ENCODE measurements around the gene PTPRT. TPM values are rescaled to one million over a fixed set of nuclear protein-coding genes. Genes with fewer than 3 reads are reported as not detected.

PTPRT gene
- total RNA-seq, 1 experiment from 2014 or later = not detected

DNA sequence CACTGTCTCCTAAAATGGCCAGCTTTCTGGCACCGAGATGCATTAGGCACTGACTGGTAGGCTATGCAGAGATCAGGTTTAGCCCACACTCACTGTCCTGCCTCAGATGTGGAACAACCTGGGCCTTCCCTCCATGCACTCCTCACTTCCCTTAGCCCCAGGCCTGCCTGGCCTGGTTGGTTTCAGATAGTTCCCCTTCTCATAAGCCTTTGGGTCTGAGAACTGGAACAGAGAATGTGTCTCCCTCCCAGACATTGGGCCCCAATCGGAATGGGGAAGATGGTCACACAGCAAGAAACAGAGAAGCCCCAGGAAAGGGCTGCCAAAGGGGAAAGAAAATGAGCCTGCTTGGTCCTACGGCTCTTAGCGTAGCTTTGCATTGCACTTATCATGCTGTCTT is 809.4 kb downstream of the PTPRT start:
- no peaks in the 10 kb centered on the region for H3K9me3 ChIP-seq (ENCODE audit: control insufficient read depth, insufficient read depth, low read depth, low read length)
- ATAC-seq (no peak), DNase-seq (ENCODE audit: low read depth, low spot score) (no peak)
- no TSS peak for BruUV-seq (replicated peaks)
- no peaks in the 10 kb centered on the region for H3K27me3 ChIP-seq (ENCODE audit: control insufficient read depth, insufficient read depth, low read length)
- H3K4me1 ChIP-seq (ENCODE audit: control insufficient read depth, insufficient read depth, low read length) = no peaks in the 10 kb centered on the region
- intact Hi-C loops (cut with micrococcal nuclease; ENCODE audit: unreplicated experiment) (no loop called here), in situ Hi-C loops (cut with HindIII; ENCODE audit: low pct_unique_long_range_greater_than_20kb, low sequenced_read_pairs) (no loop called here)
- TF ChIP-seq TCF7L2 (IDR thresholded peaks at IDR 0.05; ENCODE audit: low read depth, low read length) (no peak), CTCF (IDR thresholded peaks at IDR 0.05) (no peak), POLR2AphosphoS5 (IDR thresholded peaks at IDR 0.05; ENCODE audit: low read depth, low read length) (no peak), SIN3A (IDR thresholded peaks at IDR 0.05; ENCODE audit: borderline replicate concordance, insufficient read depth, low read depth, low read length) (no peak), REST (IDR thresholded peaks at IDR 0.05; ENCODE audit: insufficient read depth in 1 of 2, low read depth in 2 of 2, low read length in 1 of 2) (no peak)
- ChIA-PET POLR2A (no interaction called here), CTCF (no interaction called here)
- no peak overlapping the region for H3K27ac ChIP-seq (ENCODE audit: low read length)
- no peaks in the 10 kb centered on the region for H3K36me3 ChIP-seq (ENCODE audit: control insufficient read depth, insufficient read depth, low read length)
- no peak overlapping the region for H3K4me3 ChIP-seq (ENCODE audit: low read depth in 2 of 2, low read length in 2 of 2)

DNA sequence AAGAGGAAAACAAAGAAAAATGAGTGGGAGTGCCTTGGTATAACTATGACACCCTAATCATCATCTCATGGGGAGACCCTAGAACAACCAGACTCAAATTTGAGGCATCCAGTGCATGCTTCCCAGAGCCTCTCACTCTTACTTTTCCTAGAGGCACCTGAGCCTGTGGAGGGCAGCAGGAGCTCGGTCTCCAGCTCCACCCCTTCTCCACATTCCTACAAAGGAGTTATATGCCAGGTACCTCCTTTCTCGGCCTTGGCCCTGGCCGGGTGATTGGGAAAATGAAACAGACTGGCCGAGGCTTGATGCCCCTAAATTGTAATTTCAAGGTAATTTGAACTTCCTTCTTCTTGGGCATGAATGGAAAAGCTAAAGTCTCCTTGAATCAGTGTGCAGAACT is 810.3 kb downstream of the PTPRT start:
- DNase-seq (ENCODE audit: low read depth, low spot score) (no peak), ATAC-seq (no peak)
- TF ChIP-seq TCF7L2 (IDR thresholded peaks at IDR 0.05; ENCODE audit: low read depth, low read length) (no peak), REST (IDR thresholded peaks at IDR 0.05; ENCODE audit: insufficient read depth in 1 of 2, low read depth in 2 of 2, low read length in 1 of 2) (no peak), SIN3A (IDR thresholded peaks at IDR 0.05; ENCODE audit: borderline replicate concordance, insufficient read depth, low read depth, low read length) (no peak), CTCF (IDR thresholded peaks at IDR 0.05) (no peak), POLR2AphosphoS5 (IDR thresholded peaks at IDR 0.05; ENCODE audit: low read depth, low read length) (no peak)
- Histone ChIP-seq H3K4me1 (ENCODE audit: control insufficient read depth, insufficient read depth, low read length) (no peaks in the 10 kb centered on the region), H3K27ac (ENCODE audit: low read length) (no peak overlapping the region), H3K4me3 (ENCODE audit: low read depth in 2 of 2, low read length in 2 of 2) (no peak overlapping the region), H3K36me3 (ENCODE audit: control insufficient read depth, insufficient read depth, low read length) (no peaks in the 10 kb centered on the region), H3K9me3 (ENCODE audit: control insufficient read depth, insufficient read depth, low read depth, low read length) (no peaks in the 10 kb centered on the region), H3K27me3 (ENCODE audit: control insufficient read depth, insufficient read depth, low read length) (no peaks in the 10 kb centered on the region)
- intact Hi-C loops (cut with micrococcal nuclease; ENCODE audit: unreplicated experiment) = no loop called here
- in situ Hi-C loops (cut with HindIII; ENCODE audit: low pct_unique_long_range_greater_than_20kb, low sequenced_read_pairs) = no loop called here
- ChIA-PET CTCF (no interaction called here), POLR2A (no interaction called here)
- no TSS peak for BruUV-seq (replicated peaks)

All from Panc1 (cell line).